Loucy (cell line): ENCODE data around the gene AUH.

ENCODE experiments used
- EZH2phosphoT487 ChIP-seq: fragments of 200-600 bp; IDR thresholded peaks from 2 replicates; pipeline ENCODE4 v1.6.1; 2018; ENCODE audit warnings: antibody characterized with exemption, mild to moderate bottlenecking, moderate library complexity, borderline replicate concordance
- TF ChIP-seq, protein P1 (sequence below): fragments of 200-600 bp; sonication (generic); conservative IDR thresholded peaks from 2 replicates; pipeline ENCODE4 v1.5.1; 2014; ENCODE audit warnings: mild to moderate bottlenecking, antibody characterized with exemption, low read length

DNA sequence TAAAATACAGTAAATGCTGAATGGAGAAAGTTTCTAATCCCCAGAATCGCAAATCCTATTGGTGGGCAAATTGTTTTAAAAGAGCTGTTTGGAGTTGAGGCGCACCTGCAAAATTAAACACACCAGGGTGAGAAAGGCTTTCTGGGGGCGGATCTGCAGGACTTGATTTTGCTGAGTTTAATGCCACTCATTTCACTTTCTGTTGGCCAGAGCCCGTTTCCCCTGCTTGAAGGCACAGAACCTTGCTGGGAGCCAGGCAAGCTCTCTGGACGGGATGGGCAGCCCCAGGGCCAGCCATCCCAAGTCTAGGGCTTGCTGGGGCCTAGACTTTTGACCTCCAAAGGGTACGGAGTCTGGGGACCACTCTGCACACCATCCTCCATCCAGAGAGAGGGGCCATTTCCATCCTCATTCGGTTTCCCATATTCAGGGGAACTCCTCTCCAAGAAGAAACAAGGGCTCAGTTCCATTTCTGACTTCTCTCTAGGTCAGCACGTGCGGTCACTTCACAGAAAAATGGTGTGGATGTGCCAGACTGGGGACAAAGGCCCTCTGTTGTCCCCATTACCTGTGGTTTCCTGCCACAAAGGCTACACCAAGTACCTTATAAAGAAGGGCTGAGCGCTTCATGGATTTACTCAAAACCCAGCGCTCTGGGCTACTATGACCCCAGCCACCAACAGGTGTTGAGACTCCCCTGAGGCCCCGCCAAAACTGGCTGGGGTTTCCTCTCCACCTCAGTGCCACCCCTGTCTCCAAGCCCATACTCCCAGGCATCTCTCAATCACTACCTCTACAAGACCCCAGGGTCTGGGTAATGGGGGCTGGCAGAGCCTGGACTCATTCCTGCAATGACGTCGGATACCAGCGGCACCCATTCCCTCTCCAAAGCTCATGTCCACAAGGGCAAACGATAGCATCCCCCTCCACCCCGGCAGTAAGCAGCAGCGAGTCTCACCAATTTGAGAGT is 170.0 kb downstream of the AUH start:
- TF ChIP-seq, protein P1, sequence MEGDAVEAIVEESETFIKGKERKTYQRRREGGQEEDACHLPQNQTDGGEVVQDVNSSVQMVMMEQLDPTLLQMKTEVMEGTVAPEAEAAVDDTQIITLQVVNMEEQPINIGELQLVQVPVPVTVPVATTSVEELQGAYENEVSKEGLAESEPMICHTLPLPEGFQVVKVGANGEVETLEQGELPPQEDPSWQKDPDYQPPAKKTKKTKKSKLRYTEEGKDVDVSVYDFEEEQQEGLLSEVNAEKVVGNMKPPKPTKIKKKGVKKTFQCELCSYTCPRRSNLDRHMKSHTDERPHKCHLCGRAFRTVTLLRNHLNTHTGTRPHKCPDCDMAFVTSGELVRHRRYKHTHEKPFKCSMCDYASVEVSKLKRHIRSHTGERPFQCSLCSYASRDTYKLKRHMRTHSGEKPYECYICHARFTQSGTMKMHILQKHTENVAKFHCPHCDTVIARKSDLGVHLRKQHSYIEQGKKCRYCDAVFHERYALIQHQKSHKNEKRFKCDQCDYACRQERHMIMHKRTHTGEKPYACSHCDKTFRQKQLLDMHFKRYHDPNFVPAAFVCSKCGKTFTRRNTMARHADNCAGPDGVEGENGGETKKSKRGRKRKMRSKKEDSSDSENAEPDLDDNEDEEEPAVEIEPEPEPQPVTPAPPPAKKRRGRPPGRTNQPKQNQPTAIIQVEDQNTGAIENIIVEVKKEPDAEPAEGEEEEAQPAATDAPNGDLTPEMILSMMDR: no peak
- TF ChIP-seq EZH2phosphoT487: no peak
